ENCODE results near the gene CDC25C. TPM values are rescaled to one million over a fixed set of nuclear protein-coding genes. Genes with fewer than 3 reads are reported as not detected.

Gene CDC25C
- 0.24 TPM for total RNA-seq
- long read RNA-seq: 0 reads

GRCh38 chr5:138331449-138332368, at the start of gene CDC25C:
Gene CDC25C (minus strand): TSS chr5:138331804. CDS start chr5:138331180, 624 bp downstream.
- intact Hi-C loops (cut with DNase I): no loop called here
- ATAC-seq: peak; percentile 100
- DNase-seq (ENCODE audit: missing footprints): peak; percentile 99

GRCh38 chr5:138372653-138373052, 41.0 kb upstream of the CDC25C start:
- ATAC-seq: no peak
- no peak for DNase-seq (ENCODE audit: missing footprints)
- intact Hi-C loops (cut with DNase I): no loop called here

GRCh38 chr5:138372225-138372624, 40.6 kb upstream of the CDC25C start:
- no peak for DNase-seq (ENCODE audit: missing footprints)
- no peak for ATAC-seq
- intact Hi-C loops (cut with DNase I): no loop called here

- intact Hi-C loops (cut with DNase I): no loop called here
- no peak for DNase-seq (ENCODE audit: missing footprints)
- ATAC-seq: no peak
Observed at GRCh38 chr5:138371454-138371853, 39.9 kb upstream of the CDC25C start.

GRCh38 chr5:138370537-138370936, 38.9 kb upstream of the CDC25C start:
- ATAC-seq: no peak
- intact Hi-C loops (cut with DNase I): no loop called here
- no peak for DNase-seq (ENCODE audit: missing footprints)

GRCh38 chr5:138369706-138370105, 38.1 kb upstream of the CDC25C start:
- intact Hi-C loops (cut with DNase I): no loop called here
- ATAC-seq: peak; percentile 59
- DNase-seq (ENCODE audit: missing footprints): no peak

GRCh38 chr5:138369261-138369660, 37.7 kb upstream of the CDC25C start:
- intact Hi-C loops (cut with DNase I): no loop called here
- ATAC-seq (no peak), DNase-seq (ENCODE audit: missing footprints) (no peak)

GRCh38 chr5:138366632-138367382, 35.2 kb upstream of the CDC25C start:
- ATAC-seq: no peak
- intact Hi-C loops (cut with DNase I): no loop called here

GRCh38 chr5:138364576-138364975, 33.0 kb upstream of the CDC25C start:
- ATAC-seq (no peak), DNase-seq (ENCODE audit: missing footprints) (no peak)
- intact Hi-C loops (cut with DNase I): no loop called here

More at GRCh38 chr5:138366632-138367382, 35.2 kb upstream of the CDC25C start:
- no peak for DNase-seq (ENCODE audit: missing footprints)

GRCh38 chr5:138360941-138361452, 29.4 kb upstream of the CDC25C start:
- intact Hi-C loops (cut with DNase I): no loop called here

GRCh38 chr5:138359621-138360020, 28.0 kb upstream of the CDC25C start:
- DNase-seq (ENCODE audit: missing footprints) (no peak), ATAC-seq (no peak)
- intact Hi-C loops (cut with DNase I): no loop called here

More at GRCh38 chr5:138360941-138361452, 29.4 kb upstream of the CDC25C start:
- ATAC-seq: no peak
- DNase-seq (ENCODE audit: missing footprints): no peak

- intact Hi-C loops (cut with DNase I): no loop called here
- ATAC-seq (no peak), DNase-seq (ENCODE audit: missing footprints) (no peak)
Observed at GRCh38 chr5:138354926-138355378, 23.3 kb upstream of the CDC25C start.

GRCh38 chr5:138354387-138354786, 22.8 kb upstream of the CDC25C start:
- intact Hi-C loops (cut with DNase I): no loop called here
- ATAC-seq: no peak

GRCh38 chr5:138353560-138354080, 22.0 kb upstream of the CDC25C start:
- ATAC-seq (peak; percentile 3), DNase-seq (ENCODE audit: missing footprints) (no peak)
- intact Hi-C loops (cut with DNase I): loop anchor here (2.0 kb wide), 1 partner anchor 15 kb away; the partner anchor contains the start of gene FAM53C

More at GRCh38 chr5:138354387-138354786, 22.8 kb upstream of the CDC25C start:
- no peak for DNase-seq (ENCODE audit: missing footprints)

GRCh38 chr5:138352722-138353559, 21.3 kb upstream of the CDC25C start:
- DNase-seq (ENCODE audit: missing footprints): peak; percentile 80
- intact Hi-C loops (cut with DNase I): loop anchor here (2.0 kb wide), 1 partner anchor 14 kb away; the partner anchor contains the start of gene FAM53C
- ATAC-seq: peak; percentile 55

- peak; percentile 80 for ATAC-seq
- peak; percentile 93 for DNase-seq (ENCODE audit: missing footprints)
- intact Hi-C loops (cut with DNase I): loop anchor here (2.0 kb wide), 1 partner anchor 13 kb away; the partner anchor contains the start of gene FAM53C
Observed at GRCh38 chr5:138352071-138352721, 20.6 kb upstream of the CDC25C start, which contains the start of gene KDM3B. Gene KDM3B (plus strand): TSS chr5:138352685. CDS start chr5:138352796, 111 bp downstream.

GRCh38 chr5:138351517-138351916, 19.9 kb upstream of the CDC25C start:
- DNase-seq (ENCODE audit: missing footprints) (no peak), ATAC-seq (no peak)
- intact Hi-C loops (cut with DNase I): no loop called here

Data from Right ventricle myocardium inferior (tissue), 1 donor.